H9 (cell line): ENCODE data around the gene CAMK1G. TPM values are rescaled to one million over a fixed set of nuclear protein-coding genes. Genes with fewer than 3 reads are reported as not detected.

Source experiments
- DNase-seq: peaks from one replicate; pipeline ENCODE4 v3.0.0-alpha.2; 2017
- H2AFZ ChIP-seq: one replicate; pipeline ENCODE4 v1.6.1; 2013; ENCODE audit warnings: mild to moderate bottlenecking, low read length, control low read depth, moderate library complexity
- H2AK5ac ChIP-seq: 2 replicates; pipeline ENCODE4 v1.6.1; 2013; ENCODE audit warnings: low read length, control low read depth, mixed read lengths; ENCODE audit not compliant: insufficient read length
- H2BK120ac ChIP-seq: one replicate; pipeline ENCODE4 v1.6.1; 2013; ENCODE audit warnings: low read depth, mild to moderate bottlenecking, low read length, control low read depth, inconsistent platforms; ENCODE audit not compliant: poor library complexity, severe bottlenecking
- H2BK12ac ChIP-seq: 2 replicates; pipeline ENCODE4 v1.6.1; 2013; ENCODE audit warnings: low read length, control low read depth, mixed read lengths, low read depth; ENCODE audit not compliant: insufficient read length
- H2BK15ac ChIP-seq: 2 replicates; pipeline ENCODE4 v1.6.1; 2013; ENCODE audit warnings: low read depth, low read length, control low read depth
- H2BK20ac ChIP-seq: one replicate; pipeline ENCODE4 v1.6.1; 2013; ENCODE audit warnings: low read depth, mild to moderate bottlenecking, low read length, control low read depth, inconsistent platforms; ENCODE audit not compliant: poor library complexity, severe bottlenecking
- H2BK5ac ChIP-seq: 2 replicates; pipeline ENCODE4 v1.6.1; 2013; ENCODE audit warnings: low read length, control low read depth, mixed read lengths; ENCODE audit not compliant: insufficient read length
- H3K14ac ChIP-seq: 2 replicates; pipeline ENCODE4 v1.6.1; 2013; ENCODE audit warnings: low read length, control low read depth; ENCODE audit not compliant: insufficient read depth
- H3K18ac ChIP-seq: 2 replicates; pipeline ENCODE4 v1.6.1; 2013; ENCODE audit warnings: low read depth, mild to moderate bottlenecking, mixed read lengths, low read length, control low read depth; ENCODE audit not compliant: insufficient read length
- H3K23ac ChIP-seq: 2 replicates; pipeline ENCODE4 v1.6.1; 2013; ENCODE audit warnings: low read length, control low read depth, mixed read lengths, low read depth; ENCODE audit not compliant: insufficient read length
- H3K23me2 ChIP-seq: 2 replicates; pipeline ENCODE4 v1.6.1; 2013; ENCODE audit warnings: low read depth, mild to moderate bottlenecking, mixed read lengths, low read length, control low read depth; ENCODE audit not compliant: insufficient read length, poor library complexity, severe bottlenecking
- H3K27ac ChIP-seq: 2 replicates; pipeline ENCODE4 v1.5.1; 2013; ENCODE audit warnings: low read length, control low read depth, mixed read lengths, low read depth; ENCODE audit not compliant: insufficient read length
- H3K27me3 ChIP-seq: 2 replicates; pipeline ENCODE4 v1.6.1; 2013; ENCODE audit warnings: low read length, control low read depth, inconsistent platforms; ENCODE audit not compliant: insufficient read depth
- H3K4ac ChIP-seq: 2 replicates; pipeline ENCODE4 v1.6.1; 2013; ENCODE audit warnings: low read depth, mild to moderate bottlenecking, control low read depth, inconsistent platforms, low read length, moderate library complexity
- H3K4me1 ChIP-seq: 2 replicates; pipeline ENCODE4 v1.6.1; 2013; ENCODE audit warnings: low read length, control low read depth, inconsistent platforms; ENCODE audit not compliant: insufficient read depth
- H3K4me2 ChIP-seq: 2 replicates; pipeline ENCODE4 v1.6.1; 2013; ENCODE audit warnings: low read length, control low read depth, mixed read lengths; ENCODE audit not compliant: insufficient read length, insufficient read depth
- H3K56ac ChIP-seq: 2 replicates; pipeline ENCODE4 v1.6.1; 2013; ENCODE audit warnings: low read depth, mild to moderate bottlenecking, mixed read lengths, low read length, control low read depth; ENCODE audit not compliant: insufficient read length
- H3K79me1 ChIP-seq: 2 replicates; pipeline ENCODE4 v1.6.1; 2013; ENCODE audit warnings: low read depth, mild to moderate bottlenecking, moderate library complexity, low read length, control low read depth, inconsistent platforms; ENCODE audit not compliant: insufficient read depth, poor library complexity, severe bottlenecking
- H3K79me2 ChIP-seq: 2 replicates; pipeline ENCODE4 v1.6.1; 2013; ENCODE audit warnings: low read length, control low read depth, inconsistent platforms; ENCODE audit not compliant: insufficient read depth
- H3K9ac ChIP-seq: 2 replicates; pipeline ENCODE4 v1.6.1; 2013; ENCODE audit warnings: low read length, control low read depth, mixed read lengths; ENCODE audit not compliant: insufficient read length; ENCODE audit errors: extremely low read depth
- H3K9me3 ChIP-seq: one replicate; pipeline ENCODE4 v1.6.1; 2013; ENCODE audit warnings: low read depth, low read length, inconsistent platforms; ENCODE audit not compliant: control insufficient read depth
- H3T11ph ChIP-seq: one replicate; pipeline ENCODE4 v1.6.1; 2013; ENCODE audit warnings: mild to moderate bottlenecking, low read length, control low read depth, inconsistent platforms
- H4K20me1 ChIP-seq: one replicate; pipeline ENCODE4 v1.6.1; 2013; ENCODE audit not compliant: control insufficient read depth, insufficient read length, insufficient read depth
- H4K5ac ChIP-seq: 2 replicates; pipeline ENCODE4 v1.6.1; 2013; ENCODE audit warnings: low read depth, mild to moderate bottlenecking, mixed read lengths, low read length, control low read depth; ENCODE audit not compliant: insufficient read length
- H4K8ac ChIP-seq: replicated peaks from 2 replicates; pipeline ENCODE4 v1.6.1; 2013; ENCODE audit warnings: low read length, control low read depth, mixed read lengths, low read depth; ENCODE audit not compliant: insufficient read length
- H4K91ac ChIP-seq: 2 replicates; pipeline ENCODE4 v1.6.1; 2013; ENCODE audit warnings: low read depth, mild to moderate bottlenecking, moderate library complexity, mixed read lengths, low read length, control low read depth; ENCODE audit not compliant: insufficient read length
- H3K27ac Mint-ChIP-seq, 3 experiments: 2 replicates in 2 of 3; 3 replicates in 1 of 3; pipeline ENCODE4 v1.8.0; 2020 to 2021; ENCODE audit warnings: mixed read lengths in 3 of 3, mild to moderate bottlenecking in 1 of 3, moderate library complexity in 1 of 3
- H3K27me3 Mint-ChIP-seq: 2 replicates; pipeline ENCODE4 v1.8.0; 2021; ENCODE audit warnings: low read depth, mild to moderate bottlenecking, moderate library complexity, mixed read lengths
- H3K36me3 Mint-ChIP-seq, 3 experiments: 2 replicates in 2 of 3; 3 replicates in 1 of 3; pipeline ENCODE4 v1.8.0; 2020 to 2021; ENCODE audit warnings: low read depth in 3 of 3, mixed read lengths in 3 of 3; ENCODE audit not compliant: insufficient read depth in 1 of 3
- H3K4me1 Mint-ChIP-seq, 2 experiments: 2 replicates each; pipeline ENCODE4 v1.8.0; 2020; ENCODE audit warnings: mixed read lengths in 2 of 2
- H3K4me3 Mint-ChIP-seq, 2 experiments: 2 replicates in 1 of 2; 3 replicates in 1 of 2; pipeline ENCODE4 v1.8.0; 2020 to 2021; ENCODE audit warnings: mild to moderate bottlenecking in 2 of 2, mixed read lengths in 2 of 2, moderate library complexity in 1 of 2
- H3K9me3 Mint-ChIP-seq, 2 experiments: 2 replicates in 1 of 2; 3 replicates in 1 of 2; pipeline ENCODE4 v1.8.0; 2020; ENCODE audit warnings: mild to moderate bottlenecking in 2 of 2, mixed read lengths in 2 of 2, moderate library complexity in 1 of 2
- CTCF ChIP-seq: fragments of 200-600 bp; sonication (generic); conservative IDR thresholded peaks from 3 replicates; pipeline ENCODE4 v1.8.0; 2021; ENCODE audit warnings: antibody characterized with exemption, mild to moderate bottlenecking
- WGBS: extraction: QIAGEN DNeasy Blood & Tissue Kit; methylation state at CpG from one replicate; pipeline ENCODE4 v1.1.7; 2013; ENCODE audit warnings: missing lambda C conversion rate, low lambda C conversion rate, mixed read lengths; ENCODE audit not compliant: insufficient read length; ENCODE audit errors: extremely low coverage; 5-methylcytosine and 5-hydroxymethylcytosine counted together
- total RNA-seq: library from RNA; stranded (reverse); gene quantifications from 2 replicates; pipeline ENCODE4 v1.2.1, GENCODE V29; 2021

The CAMK1G gene
- total RNA-seq, 1 experiment from 2014 or later = 0.28 TPM

- H2AFZ ChIP-seq = no peak within 1 kb of the TSS
- H3K4me3 Mint-ChIP-seq = no peak within 1 kb of the TSS; a peak in 1 of 5 replicates
- H3K9ac ChIP-seq = no peak within 1 kb of the TSS
- H3K79me1 ChIP-seq = no peaks in the 10 kb centered on the region
- H3K4me1 Mint-ChIP-seq = peaks cover 20 to 26% of the 10 kb centered on the region in 2 experiments
- peak within 1 kb of the TSS in 1 of 3 experiments; percentile 1; a peak in 1 of 7 replicates for H3K27ac Mint-ChIP-seq
- H4K91ac ChIP-seq = no peak within 1 kb of the TSS
- no peak within 1 kb of the TSS for H3K56ac ChIP-seq
- no peak within 1 kb of the TSS for H3T11ph ChIP-seq
- no peak within 1 kb of the TSS for H2BK5ac ChIP-seq
- H4K20me1 ChIP-seq = no peaks in the 10 kb centered on the region
- H2BK120ac ChIP-seq = no peak within 1 kb of the TSS
- no peak within 1 kb of the TSS for H2BK12ac ChIP-seq
- no peak within 1 kb of the TSS for H4K5ac ChIP-seq
- no peaks in the 10 kb centered on the region for H3K9me3 ChIP-seq
- H2BK15ac ChIP-seq = no peak within 1 kb of the TSS
- H2BK20ac ChIP-seq = no peak within 1 kb of the TSS
- H3K4ac ChIP-seq = no peak within 1 kb of the TSS
- DNase-seq = no peak
- H3K18ac ChIP-seq = no peak within 1 kb of the TSS
- no peaks in the 10 kb centered on the region for H3K79me2 ChIP-seq
- H3K4me2 ChIP-seq = no peak within 1 kb of the TSS
- no peaks in the 10 kb centered on the region for H3K27me3 ChIP-seq
- no peak for TF ChIP-seq CTCF
- no peak within 1 kb of the TSS; the same call in 1 of the 2 replicates for H3K14ac ChIP-seq
- no peaks in the 10 kb centered on the region for H3K4me1 ChIP-seq
- H3K23me2 ChIP-seq = no peaks in the 10 kb centered on the region
- no peak within 1 kb of the TSS for H2AK5ac ChIP-seq
- no peak within 1 kb of the TSS for H4K8ac ChIP-seq
- H3K23ac ChIP-seq = no peak within 1 kb of the TSS
- no peaks in the 10 kb centered on the region for H3K9me3 Mint-ChIP-seq
- no peak within 1 kb of the TSS for H3K27ac ChIP-seq
- H3K36me3 Mint-ChIP-seq = no peaks in the 10 kb centered on the region; a peak in 1 of 7 replicates
- WGBS = no CpG with 5 or more reads among the region's 14 CpGs
- H3K27me3 Mint-ChIP-seq = peaks cover 5% of the 10 kb centered on the region
Measured at GRCh38 chr1:209652121-209652735, 68.7 kb downstream of the CAMK1G start, which contains the start of gene LAMB3. Gene LAMB3 (minus strand): TSS chr1:209652425. CDS start chr1:209650944, 1,481 bp downstream.
